ENCODE results near the gene PARVB. TPM values are rescaled to one million over a fixed set of nuclear protein-coding genes. Genes with fewer than 3 reads are reported as not detected.
"Not testable (repeated sequence)": the region's sequence is repeated elsewhere in the genome, so short reads cannot be mapped to it uniquely, and the experiment has no call there.

The PARVB gene
- polyA plus RNA-seq, 3 donors: 20.8 to 24.2 (median 23.5) TPM

DNA sequence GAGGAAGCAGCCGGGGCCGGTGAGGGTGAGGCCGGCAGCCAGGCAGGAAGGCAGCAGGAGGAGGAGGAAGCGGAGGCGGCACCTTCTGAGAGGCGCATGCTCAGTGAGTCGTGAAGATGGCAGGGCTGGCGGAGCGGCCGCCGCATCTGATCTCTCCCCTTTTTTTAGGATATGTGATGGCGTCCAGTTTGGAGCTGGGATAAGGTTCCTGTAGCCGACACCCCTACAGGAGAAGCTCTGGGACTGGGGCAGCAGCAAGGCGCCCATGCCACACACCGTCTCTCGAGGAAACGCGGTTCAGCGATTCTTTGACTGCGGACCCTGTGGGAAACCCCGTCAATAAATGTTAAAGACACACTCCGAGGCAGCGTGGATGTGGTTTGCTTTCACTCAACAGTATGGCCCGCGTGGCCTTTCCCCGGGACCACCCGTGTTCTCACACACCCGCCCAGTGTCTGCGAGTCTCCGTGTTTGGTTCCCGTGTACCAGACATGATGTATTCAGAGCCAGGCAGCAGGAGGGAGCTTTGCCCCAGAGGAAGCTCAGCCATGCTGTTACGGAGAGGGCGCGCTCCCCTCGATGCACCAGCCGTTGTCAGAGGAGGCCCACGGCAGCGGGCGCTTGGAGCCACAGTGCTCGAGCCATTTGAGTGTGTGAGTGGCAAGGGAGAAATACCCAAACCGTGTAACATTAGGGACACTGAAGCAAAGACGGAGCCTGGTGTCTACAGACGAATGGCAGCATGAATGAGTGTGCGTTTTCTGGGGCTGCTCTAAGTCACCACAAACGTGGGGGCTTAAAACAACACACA lies 27.7 kb upstream of the PARVB start:
- no peak for DNase-seq (ENCODE audit: low read depth in 3 of 3, low spot score in 2 of 3)

DNA sequence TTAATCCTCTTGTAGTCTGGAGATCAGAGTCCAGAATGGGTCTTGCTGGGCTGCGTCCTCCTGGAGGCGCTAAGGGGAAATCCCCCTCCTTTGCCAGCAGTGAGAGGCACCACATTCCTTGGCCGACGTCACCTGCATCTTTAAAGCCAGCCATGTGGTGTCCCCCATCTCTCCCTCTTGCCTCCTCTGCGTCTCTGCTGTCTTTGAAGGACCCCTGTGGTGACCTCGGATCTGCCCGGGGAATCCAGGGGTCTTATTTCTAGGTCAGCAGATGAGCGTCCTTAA lies 27.2 kb upstream of the PARVB start:
- DNase-seq (ENCODE audit: low read depth in 3 of 3, low spot score in 2 of 3): no peak

DNA sequence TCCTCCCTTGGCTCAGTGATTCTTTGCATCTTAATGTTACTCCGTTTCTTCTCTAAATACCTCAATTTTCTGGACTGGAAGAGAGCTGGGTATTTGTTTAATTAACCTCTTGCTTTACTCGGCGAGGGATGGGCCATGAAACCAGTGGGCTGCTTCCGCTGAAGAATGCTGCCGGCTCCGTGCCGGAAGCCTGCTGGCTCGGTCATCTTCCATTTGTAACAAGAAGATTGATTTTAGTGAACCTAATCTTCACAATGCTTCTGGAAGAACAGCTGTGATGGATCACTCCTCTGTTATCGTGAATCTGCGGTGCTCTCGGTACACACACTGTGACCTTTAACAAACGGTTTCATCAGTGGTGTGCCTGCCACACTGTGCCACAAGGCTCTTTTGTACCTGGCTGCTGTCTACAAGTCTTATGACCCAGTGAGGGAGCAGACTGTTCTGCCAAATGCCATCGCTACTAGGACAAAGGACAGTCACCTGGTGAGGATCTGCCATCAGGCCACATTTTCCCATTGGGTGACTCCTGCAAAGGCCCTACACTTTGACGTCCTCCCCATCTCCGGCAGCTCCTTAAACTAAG lies 25.3 kb upstream of the PARVB start:
- DNase-seq (ENCODE audit: low read depth in 3 of 3, low spot score in 2 of 3): no peak

DNA sequence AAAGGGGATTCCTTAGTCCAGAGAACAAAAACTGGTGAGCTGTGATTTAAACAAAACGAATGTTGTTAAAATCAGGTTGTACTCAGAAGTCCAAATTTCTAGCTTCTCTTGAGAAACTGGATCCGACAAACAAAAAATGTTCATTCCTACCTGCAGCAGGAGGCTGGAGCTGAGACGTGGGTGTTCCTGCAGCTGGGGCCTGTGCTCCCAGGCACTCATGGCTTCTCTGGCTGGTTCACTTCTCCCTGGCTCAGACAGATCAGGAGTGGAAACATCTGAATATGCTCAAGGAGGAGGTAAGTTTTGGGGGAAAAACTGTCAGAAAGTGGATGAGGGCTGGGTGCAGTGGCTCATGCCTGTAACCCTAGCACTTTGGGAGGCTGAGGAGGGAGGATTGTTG lies 24.7 kb upstream of the PARVB start:
- DNase-seq (ENCODE audit: low read depth in 3 of 3, low spot score in 2 of 3): no peak

DNA sequence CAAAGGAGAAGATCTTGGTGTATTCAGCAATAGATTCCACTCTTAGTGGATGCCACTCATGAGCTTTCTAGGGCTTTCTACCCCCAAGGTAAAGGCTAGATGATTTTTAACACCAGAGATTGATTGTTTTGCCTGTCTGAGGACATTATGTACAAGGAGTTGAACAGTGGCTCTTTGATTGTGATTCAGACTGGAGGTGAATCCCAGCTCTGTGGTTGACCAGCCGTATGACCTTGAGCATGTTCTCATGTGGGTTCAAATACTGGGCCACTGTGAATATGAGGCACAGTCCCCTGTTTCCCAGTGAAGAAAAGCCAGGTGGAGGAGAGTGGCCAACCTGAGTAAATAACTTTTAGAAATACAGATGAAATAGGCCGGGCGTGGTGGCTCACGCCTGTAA lies 24.0 kb upstream of the PARVB start:
- DNase-seq (ENCODE audit: low read depth in 3 of 3, low spot score in 2 of 3): no peak

DNA sequence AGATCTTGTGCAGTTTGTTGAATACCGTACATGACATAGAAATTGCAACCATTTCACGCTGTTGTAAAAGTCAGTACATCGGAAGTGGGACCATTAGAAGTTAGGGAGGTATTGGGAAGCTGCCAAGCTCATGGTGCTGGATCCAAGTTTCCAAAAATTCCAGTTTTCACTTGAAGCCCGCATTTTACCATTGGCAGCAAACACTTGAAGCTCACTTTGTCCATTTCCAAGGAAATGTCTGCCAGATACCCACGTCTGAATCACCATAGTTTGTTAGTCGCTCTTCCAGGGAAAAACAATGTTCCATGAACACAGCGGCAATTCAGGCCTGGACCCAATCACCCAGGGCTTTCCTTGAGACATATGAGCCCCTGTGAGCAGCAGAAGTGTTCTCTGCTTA lies 22.6 kb upstream of the PARVB start:
- no peak for DNase-seq (ENCODE audit: low read depth in 3 of 3, low spot score in 2 of 3)

DNA sequence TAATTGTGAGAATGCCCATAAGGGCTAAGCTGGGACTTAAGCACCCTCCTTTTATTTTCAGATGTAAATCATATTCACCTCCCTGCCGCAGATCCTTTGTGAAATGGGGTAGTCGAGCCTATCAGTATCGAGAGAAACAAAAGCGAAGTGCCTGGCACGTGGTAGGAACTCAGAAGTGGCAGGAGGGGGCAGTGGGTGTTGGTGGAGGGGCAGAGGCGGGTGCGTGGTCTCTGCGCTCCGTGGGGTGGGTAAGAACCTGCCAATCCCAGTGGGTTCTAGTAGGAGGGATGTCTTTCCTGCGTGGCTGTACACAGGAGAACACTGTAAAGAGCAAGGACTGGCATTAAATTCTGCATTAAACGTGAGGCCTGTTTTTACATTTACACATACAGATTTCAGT lies 21.8 kb upstream of the PARVB start:
- no peak for DNase-seq (ENCODE audit: low read depth in 3 of 3, low spot score in 2 of 3)

DNA sequence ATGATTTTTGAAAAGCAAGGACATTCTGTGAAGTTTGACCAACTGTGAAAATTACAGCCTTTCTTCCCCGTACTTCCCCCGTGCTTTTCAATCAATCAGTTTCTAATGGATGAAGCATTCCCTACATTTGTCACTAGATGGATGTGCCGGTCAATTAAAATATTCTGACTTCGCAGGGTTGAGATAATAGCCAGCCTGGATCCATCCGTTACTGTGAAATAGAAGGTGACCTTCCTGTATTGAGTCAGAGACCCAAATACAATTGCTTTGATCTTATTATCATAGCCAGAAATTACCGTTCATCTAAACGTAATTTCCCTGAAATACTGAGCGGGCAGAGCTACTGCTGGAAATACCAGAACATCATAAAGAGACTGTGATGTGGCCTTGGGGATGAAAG lies 21.1 kb upstream of the PARVB start:
- DNase-seq (ENCODE audit: low read depth in 3 of 3, low spot score in 2 of 3): no peak

DNA sequence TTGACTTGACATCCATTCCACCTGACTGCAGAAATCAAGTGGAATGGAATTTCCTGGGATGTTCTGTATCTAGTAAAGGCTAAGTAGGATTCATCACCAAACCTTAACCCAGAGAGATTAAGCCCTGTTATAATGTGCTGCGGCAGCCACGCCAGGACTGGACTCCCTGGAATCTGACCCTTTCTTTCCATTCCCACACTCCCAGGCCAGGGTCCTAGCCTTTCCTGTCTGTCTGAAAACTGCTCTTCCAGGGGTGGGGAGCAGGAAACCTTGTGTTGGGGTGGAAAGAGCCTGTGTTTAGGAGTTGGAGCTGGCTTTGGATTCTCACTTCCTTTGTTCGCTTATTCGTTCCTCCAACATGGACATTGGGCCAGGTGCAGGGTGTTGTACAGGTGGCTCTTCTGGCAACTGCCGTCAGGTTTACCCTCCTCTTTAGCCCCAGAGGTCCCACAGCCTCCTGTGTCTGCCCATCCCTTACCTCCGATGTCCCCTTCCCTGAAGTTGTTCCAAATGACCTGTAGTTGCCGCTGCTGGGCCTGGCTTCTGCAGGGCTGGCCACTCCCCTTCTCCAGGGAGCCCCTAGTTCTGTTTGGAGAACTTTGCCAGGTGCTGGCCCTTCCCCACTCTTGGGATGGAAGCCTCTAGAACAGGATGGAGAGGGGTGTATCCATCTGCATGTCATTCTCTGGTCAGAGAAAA lies 20.5 kb upstream of the PARVB start:
- DNase-seq (ENCODE audit: low read depth in 3 of 3, low spot score in 2 of 3): no peak

DNA sequence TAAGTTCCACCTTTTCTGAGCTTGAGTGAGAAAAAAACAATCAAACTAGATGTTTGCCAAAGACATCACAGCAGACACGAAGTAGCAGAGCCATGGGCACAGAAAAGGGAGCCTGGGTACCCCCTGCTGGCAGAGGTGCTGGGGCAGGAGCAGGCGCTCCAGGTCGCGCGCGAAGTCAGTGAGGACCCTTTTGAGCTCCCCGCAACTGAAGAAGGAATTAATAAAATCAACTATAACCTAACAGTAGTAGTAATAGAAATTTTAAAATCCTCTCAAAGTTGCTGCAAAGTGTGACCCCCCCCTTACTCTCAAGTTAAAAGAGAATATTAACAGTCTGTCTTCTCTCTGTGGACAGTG lies 20.0 kb upstream of the PARVB start:
- DNase-seq (ENCODE audit: low read depth in 3 of 3, low spot score in 2 of 3): no peak

DNA sequence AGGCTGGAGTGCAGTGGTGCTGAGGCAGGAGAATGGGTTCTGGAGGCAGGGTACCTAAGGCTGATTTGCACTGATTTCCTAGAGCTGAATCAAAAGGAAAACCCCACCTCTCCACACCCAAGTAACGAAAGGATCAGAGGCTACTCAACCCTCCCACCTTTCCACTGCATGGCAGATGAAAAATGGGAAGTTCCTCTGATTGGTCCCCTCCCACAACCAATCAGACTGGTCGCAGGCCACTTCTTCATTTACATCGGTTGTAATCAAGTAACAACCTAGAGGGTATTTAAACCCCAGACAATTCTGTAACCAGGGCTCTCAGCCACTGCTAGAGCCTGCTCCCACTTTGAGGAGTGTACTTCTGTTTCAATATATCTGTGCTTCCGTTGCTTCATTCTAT lies 18.6 kb upstream of the PARVB start:
- no peak for DNase-seq (ENCODE audit: low read depth in 3 of 3, low spot score in 2 of 3)

DNA sequence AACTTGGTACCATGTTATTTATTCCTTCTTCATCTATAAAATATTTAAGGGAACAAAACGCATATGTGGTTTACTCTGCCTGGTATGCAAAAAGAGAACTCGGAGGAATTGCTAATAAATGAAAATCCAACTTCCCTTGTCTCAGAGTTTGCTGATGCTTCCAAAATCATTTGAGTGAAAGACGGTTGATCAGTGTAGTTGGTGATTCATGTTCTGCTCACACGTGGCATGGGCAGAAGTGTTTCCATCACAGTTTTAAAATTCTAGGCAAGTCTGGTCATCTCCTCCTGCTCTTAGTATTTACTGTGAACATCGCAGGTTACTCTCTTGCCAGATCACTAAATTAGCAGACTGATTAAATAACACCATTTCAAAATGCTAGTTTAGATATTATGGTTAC lies 11.9 kb upstream of the PARVB start:
- DNase-seq (ENCODE audit: low read depth in 3 of 3, low spot score in 2 of 3): no peak

DNA sequence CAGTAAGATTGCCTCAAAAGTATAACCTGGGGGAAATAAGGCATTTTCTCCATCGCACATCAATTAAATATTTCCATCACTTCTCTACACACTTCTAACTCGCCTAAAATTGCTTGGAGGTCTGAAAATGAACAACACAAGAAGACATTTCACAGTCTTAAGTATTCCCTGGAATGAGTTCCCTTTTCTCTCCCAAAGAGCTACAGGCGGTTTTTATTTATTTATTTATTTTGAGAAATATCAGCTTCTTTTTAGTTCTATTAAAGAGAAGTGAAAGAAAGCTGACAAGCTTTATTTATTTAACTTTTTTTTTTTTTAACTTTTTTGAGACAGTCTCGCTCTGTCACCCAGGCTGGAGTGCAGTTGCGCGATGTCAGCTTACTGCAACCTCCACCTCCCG lies 11.5 kb upstream of the PARVB start:
- DNase-seq (ENCODE audit: low read depth in 3 of 3, low spot score in 2 of 3): no peak

DNA sequence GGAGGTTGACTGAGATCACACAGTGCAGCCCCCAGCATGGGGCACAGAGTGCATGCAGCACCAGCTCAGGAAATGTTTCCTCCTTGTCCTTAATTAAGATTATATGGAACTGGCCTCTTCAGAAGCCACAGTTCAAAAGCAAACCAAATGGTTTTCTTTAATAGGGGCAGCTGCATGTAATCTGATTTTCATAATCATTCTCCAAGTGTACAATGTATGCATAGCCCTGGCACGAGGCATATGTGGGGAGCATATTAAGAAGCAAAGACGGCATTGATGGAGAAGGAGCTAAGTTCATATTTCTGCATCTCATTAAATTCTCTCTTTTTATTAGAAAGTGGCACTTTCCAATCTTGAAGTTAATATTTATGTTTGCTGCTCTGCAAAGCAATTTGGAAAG lies 9.9 kb upstream of the PARVB start:
- DNase-seq (ENCODE audit: low read depth in 3 of 3, low spot score in 2 of 3): no peak

DNA sequence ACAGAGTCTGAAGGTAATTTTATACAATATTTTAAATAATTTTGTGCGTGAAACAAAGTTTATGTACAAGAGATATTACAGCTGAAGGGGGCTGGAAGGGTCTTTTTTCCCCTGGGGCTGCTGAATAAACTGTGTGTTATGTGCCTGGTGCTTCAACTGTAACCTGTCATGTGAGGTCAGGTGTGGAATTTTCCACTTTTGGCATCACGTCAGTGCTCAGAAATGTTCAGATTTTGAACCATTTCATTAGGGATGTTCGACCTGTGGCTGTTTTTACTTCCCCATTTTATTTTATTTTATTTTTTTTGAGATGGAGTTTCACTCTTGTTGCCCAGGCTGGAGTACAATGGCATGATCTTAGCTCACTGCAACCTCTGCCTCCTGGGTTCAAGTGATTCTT lies 7.5 kb upstream of the PARVB start:
- DNase-seq (ENCODE audit: low read depth in 3 of 3, low spot score in 2 of 3): not testable (repeated sequence)

DNA sequence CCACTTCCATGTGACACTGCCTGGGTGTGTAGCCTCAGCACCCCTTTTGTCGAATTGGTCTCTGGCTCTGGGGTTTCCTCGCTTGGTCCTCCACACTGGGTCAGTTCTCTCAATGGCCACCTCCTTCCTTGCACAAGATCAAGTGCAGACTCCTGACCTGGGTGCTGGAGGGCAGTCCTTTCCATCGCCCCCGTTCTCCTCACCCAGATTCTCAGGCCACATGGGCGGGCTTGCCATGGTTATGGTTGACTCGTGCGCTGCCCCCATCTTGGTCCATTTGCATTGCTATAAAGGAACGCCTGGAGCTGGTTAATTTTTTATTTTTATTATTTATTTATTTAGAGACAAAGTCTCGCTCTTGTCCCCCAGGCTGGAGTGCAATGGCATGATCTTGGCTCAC lies 5.5 kb upstream of the PARVB start:
- no peak for DNase-seq (ENCODE audit: low read depth in 3 of 3, low spot score in 2 of 3)

DNA sequence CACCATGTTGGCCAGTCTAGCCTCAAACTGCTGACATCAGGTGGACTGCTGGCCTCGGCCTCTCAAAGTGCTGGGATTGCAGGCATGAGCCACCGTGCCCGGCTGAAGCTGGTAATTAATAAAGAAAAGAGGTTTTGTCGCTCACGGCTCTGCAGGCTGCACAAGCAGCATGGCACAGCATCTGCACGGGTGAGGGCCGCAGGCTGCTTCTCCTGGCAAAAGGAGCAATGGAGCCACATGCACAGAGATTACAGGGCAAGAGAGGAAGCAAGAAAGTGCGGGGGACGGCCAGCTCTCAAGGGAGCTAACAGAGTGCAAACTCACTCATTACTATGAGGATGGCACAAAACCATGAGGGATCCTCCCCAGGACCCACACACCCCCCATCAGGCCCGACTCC lies 4.7 kb upstream of the PARVB start:
- DNase-seq (ENCODE audit: low read depth in 3 of 3, low spot score in 2 of 3): no peak

DNA sequence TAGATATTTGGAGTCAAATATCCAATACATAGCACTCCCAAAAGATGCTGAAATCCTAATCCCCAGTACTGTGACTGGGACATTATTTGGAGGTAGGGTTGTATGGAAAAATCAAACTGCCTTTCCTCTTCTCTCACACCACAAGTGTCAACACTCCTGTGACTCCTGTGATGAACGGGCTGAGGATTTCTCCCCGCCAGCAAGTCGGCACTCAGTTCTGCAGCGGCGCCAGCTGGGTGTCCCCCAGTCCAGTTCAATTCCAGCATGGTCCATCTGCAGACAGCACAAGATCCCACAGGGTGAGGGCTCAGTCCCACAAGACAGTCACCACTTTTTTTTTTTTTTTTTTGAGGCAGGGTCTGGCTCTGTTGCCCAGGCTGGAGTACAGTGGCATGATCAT lies 4.3 kb upstream of the PARVB start:
- no peak for DNase-seq (ENCODE audit: low read depth in 3 of 3, low spot score in 2 of 3)

DNA sequence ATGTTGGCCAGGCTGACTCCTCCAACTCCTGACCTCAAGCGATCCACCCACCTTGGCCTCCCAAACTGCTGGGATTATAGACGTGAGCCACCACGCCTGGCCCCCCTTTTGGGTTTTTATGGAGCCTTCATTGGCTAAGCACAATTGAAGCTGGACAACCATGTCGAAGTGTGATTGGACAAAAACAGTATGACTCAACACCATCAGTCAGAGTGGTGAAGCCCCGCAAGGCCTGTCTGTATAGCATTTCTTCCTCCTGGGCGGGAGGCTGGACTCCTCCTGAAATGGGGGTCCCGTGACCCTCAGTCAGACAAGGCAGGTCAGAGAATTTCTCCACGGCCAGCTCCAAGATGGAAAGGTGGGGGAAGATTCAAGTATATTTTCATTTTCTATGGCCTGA lies 3.1 kb upstream of the PARVB start:
- no peak for DNase-seq (ENCODE audit: low read depth in 3 of 3, low spot score in 2 of 3)

DNA sequence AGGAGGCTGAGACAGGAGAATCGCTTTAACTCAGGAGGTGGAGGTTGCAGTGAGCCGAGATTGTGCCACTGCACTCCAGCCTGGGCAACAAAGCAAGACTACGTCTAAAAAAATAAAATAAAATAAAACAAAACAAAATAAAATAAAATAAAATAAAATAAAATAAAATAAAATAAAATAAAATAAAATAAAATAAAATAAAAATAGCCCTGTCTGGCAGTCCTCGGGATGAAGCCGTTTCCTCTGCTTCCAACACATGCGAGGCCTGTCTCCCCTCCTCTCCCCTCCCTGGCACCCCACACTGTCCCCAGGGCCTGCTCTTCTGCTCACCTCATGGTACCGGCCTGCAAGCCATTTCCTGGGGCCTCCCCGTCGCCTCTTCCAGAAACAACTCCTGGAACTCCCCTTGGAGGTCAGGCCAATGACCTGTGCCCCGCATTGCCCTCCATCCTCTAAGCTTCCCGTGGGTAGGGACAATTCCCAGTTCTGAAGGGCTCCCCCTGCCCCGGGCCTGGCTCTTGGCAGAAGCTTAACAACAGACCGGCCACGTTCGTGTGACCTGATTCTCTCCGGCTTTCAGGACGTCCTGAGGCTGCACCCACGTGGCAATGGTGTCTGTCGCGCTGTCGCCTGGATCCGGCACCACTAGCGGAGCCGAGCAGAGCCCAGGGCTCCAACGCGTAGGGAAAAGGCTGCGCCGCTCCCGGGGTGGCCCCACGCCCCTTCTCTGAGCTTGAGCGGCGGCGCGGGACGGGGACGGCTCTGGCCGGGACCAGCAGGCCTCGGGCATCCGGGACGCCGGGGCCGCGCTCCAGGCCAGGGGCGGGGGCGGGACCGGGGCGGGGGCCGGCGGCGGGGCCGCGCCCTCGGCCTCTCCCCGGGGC lies 456 bp upstream of the PARVB start:
- no peak for DNase-seq (ENCODE audit: low read depth in 3 of 3, low spot score in 2 of 3)
